H1 (cell line): ENCODE data around the gene ENSA. TPM values are rescaled to one million over a fixed set of nuclear protein-coding genes. Genes with fewer than 3 reads are reported as not detected.

Experiments
- polyA plus RNA-seq, 7 experiments: library from polyadenylated mRNA; depleted of rRNA in 3 of 7; stranded (reverse) in 5 of 7; unstranded in 2 of 7; fragments of >200 nt in 5 of 7; fragments of 200-250 nt in 2 of 7; gene quantifications; 1 replicate in 5 of 7; 2 replicates in 1 of 7; 4 replicates in 1 of 7; pipeline versions ENCODE4 v1.2.1 to v1.2.3, GENCODE V29; 2011 to 2013; ENCODE audit warnings: missing spikeins in 2 of 7, mixed read lengths in 2 of 7
- total RNA-seq: library from RNA; stranded (reverse); fragmentation: NEBNext Ultra II Directional; extraction: Animal tissue kit (Norgen Biotek cat#: 25700); gene quantifications from 2 replicates; pipeline ENCODE4 v1.2.1, GENCODE V29; 2021
- TF ChIP-seq, protein P1 (sequence below): IDR thresholded peaks from 2 replicates; pipeline ENCODE4 v1.6.1; 2012; ENCODE audit warnings: inconsistent platforms

ENSA gene
- total and polyA plus RNA-seq, 2 of the 8 experiments (the other 6 are each of a cell fraction or from before 2014, with no cell fraction given): 48.2 to 229 TPM

DNA sequence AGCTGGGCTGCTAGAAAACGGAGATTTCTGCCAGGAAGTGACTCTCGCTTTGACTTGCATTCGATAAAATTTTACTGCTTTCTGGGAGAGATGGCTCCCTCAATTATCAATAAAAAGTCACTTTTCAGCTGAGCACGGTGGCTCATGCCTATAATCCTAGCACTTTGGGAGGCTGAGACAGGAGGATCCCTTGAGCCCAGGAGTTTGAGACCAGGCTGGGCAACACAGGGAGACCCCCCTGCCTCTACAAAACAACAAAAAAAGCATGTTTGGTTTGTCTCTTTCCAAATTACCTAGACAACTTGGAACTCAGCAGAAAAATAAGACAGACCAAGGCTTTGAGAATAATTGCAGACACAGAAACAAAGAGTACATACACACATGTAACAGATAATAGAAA lies 12.9 kb upstream of the ENSA start (continued):
- TF ChIP-seq, protein P1, sequence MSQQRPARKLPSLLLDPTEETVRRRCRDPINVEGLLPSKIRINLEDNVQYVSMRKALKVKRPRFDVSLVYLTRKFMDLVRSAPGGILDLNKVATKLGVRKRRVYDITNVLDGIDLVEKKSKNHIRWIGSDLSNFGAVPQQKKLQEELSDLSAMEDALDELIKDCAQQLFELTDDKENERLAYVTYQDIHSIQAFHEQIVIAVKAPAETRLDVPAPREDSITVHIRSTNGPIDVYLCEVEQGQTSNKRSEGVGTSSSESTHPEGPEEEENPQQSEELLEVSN: no peak
